Activated naive CD8-positive, alpha-beta T cell treated with anti-CD3 and anti-CD28 coated beads, Interleukin-2, amount 50 U/mL, for 16 hours (primary cell): ENCODE measurements around the gene ZDHHC23.

Source experiments
- DNase-seq: peaks from one replicate; pipeline ENCODE4 v3.0.0-alpha.2; 2020; ENCODE audit warnings: low read depth, low spot score

ZDHHC23 gene, protein sequence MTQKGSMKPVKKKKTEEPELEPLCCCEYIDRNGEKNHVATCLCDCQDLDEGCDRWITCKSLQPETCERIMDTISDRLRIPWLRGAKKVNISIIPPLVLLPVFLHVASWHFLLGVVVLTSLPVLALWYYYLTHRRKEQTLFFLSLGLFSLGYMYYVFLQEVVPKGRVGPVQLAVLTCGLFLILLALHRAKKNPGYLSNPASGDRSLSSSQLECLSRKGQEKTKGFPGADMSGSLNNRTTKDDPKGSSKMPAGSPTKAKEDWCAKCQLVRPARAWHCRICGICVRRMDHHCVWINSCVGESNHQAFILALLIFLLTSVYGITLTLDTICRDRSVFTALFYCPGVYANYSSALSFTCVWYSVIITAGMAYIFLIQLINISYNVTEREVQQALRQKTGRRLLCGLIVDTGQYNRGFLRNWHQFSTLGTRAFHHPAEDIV

GRCh38 chr3:113947372-113948014 is at the start of gene ZDHHC23:
Gene ZDHHC23 (plus strand): TSS chr3:113948013. CDS start chr3:113948803, 790 bp downstream.
- DNase-seq: no peak

DNA sequence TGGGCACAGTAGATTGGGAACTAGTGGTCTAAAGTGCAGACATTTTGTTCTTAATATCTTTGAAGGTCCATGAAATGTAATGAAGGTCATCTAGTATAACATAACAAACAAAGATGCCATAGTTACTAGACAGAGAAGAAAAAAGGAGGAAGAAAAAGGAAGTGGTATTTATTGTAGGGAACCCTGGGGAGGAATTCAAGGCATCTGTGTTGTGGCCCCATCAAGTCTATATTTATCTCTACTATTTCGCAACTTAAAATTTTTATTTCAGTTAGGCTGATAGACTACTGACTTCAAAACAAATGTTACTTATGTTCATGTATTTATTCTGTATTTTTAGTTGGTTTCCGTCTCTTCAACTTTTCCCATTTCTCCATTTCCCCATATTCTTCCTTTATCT is 48.9 kb upstream of the ZDHHC23 start:
- DNase-seq: no peak

GRCh38 chr3:113906568-113907140 is 41.2 kb upstream of the ZDHHC23 start:
- no peak for DNase-seq

DNA sequence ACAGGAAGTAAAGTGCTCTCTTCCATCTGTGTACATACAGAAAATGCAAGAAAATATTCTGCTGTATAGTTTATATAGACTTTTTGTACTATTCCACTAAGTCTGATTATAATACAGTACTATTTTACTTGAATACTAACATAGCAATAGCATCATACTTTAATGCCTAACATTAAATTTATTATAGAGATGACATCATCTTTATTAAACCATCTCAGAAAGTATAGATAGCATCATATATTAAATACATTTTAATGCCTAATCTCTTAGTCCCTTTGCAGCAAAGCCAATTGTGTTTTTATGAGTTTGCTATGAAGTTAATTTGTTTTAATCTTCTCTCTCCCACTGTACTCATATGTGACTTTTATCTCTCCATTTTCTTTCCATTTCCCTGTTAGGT is 39.7 kb upstream of the ZDHHC23 start:
- DNase-seq: no peak

GRCh38 chr3:113910966-113911365 is 36.8 kb upstream of the ZDHHC23 start:
- no peak for DNase-seq

DNA sequence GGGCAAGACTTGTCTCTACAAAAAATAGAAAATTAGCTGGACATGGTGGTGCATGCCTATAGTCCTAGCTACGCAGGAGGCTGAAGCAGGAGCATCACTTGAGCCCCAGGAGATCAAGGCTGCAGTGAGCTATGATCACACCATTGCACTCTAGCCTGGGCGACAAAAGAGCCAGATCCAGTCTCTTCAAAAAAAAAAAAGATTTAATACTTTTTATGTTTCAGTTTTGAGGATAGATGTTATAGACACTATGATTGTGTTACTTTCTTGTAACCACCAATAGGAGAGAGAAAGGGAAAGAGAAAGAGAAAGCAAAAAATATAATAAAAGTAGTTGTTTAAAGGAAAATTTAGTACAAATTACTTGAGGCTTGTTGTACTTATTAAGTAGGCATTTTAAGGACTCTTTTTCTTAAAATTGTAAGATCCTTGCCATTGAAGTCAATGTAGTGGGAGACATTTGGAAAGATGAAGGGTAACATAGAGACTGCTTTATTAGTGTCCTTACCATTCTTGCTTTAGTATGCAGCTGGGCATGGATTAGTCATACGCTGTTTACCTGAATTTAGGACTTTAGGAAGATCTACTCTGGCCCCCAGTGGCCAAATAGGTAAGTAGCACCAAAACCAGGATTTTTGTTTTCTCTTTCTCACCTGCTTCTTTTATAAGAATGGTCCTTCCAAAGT is 35.1 kb upstream of the ZDHHC23 start:
- no peak for DNase-seq

GRCh38 chr3:113914646-113915045 is 33.2 kb upstream of the ZDHHC23 start:
- no peak for DNase-seq

- no peak for DNase-seq
Measured at GRCh38 chr3:113927556-113927955, 20.3 kb upstream of the ZDHHC23 start.

DNA sequence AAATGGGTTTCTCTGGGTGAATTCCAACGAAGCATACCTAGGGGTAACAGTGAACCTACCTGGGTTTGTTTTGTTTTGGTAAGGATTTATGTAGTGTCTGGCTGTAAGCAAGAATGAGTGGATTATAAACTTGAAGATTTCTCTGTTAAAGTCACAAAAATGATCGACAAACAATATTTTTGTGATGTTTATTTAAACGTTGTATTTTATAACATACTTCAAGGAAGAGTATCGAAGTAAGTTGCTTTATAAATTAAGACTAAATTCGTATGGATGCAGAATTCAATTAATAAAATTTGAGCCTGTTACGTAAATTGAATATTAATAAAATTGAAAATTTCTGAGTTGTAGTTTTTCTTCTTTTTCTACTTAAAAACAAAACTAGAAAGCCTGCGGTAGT is 982 bp upstream of the ZDHHC23 start:
- no peak for DNase-seq

- no peak for DNase-seq
Measured at GRCh38 chr3:113948015-113948917, 453 bp downstream of the ZDHHC23 start.

GRCh38 chr3:113952921-113953320 is 5.1 kb downstream of the ZDHHC23 start:
- DNase-seq: no peak

GRCh38 chr3:113953677-113954076 is 5.9 kb downstream of the ZDHHC23 start:
- no peak for DNase-seq

DNA sequence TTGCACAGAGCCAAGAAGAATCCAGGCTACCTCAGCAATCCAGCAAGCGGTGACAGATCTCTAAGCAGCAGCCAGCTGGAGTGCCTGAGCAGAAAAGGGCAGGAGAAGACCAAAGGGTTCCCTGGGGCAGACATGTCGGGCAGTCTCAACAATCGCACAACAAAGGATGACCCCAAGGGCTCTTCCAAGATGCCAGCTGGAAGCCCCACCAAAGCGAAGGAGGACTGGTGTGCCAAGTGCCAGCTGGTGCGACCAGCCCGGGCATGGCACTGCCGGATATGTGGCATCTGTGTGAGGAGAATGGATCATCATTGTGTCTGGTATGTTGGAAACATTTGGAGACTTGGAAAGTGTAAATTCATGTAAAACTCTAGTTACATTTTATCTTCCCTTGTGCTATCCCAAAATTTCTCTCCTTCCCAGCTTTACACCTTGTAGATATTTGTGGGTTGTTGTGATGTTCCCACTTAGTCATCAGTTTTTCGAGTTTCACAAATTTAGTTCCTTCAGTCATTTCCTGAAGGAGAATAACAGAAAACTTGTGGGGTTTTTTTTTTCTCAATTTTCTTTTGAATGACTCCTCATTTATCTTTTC is 6.4 kb downstream of the ZDHHC23 start:
- DNase-seq: no peak

- DNase-seq: no peak
Measured at GRCh38 chr3:113963879-113964278, 16.1 kb downstream of the ZDHHC23 start.

DNA sequence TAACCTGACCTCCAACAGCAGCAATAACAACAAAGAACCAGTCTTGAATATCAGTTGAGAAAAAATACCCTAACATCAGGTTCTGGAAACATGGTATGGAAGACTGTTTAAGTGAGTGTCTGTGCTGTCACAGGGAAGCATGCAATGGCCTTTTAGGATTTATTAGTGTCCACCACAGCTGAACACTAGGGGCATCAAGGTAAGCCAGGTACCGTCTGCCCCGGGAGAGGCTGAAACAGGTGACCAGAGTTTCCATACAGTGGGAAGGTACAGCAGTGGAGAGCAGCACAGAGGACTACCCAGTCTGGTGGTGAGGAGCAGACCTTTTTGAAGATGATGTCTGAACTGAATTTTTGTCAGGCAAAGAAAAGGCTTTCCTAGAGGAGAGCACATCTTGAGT is 18.4 kb downstream of the ZDHHC23 start:
- DNase-seq: no peak

DNA sequence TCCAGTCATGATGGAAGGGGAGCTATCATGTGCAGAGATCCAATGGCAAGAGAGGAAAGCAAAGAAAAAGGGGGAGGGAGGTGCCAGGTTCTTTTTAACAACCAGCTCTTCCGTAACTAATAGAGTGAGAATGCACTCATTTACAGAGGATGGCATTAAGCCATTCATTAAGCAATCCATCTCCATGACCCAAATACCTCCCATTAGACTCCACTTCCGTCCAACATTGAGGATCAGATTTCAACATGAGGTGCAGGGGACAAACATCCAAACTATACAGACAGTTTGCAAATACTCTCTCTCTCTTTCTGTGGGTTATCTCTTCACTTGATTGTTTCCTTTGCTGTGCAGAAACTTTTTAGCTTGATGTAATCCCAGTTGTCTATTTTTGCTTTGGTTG is 21.2 kb downstream of the ZDHHC23 start:
- no peak for DNase-seq

DNA sequence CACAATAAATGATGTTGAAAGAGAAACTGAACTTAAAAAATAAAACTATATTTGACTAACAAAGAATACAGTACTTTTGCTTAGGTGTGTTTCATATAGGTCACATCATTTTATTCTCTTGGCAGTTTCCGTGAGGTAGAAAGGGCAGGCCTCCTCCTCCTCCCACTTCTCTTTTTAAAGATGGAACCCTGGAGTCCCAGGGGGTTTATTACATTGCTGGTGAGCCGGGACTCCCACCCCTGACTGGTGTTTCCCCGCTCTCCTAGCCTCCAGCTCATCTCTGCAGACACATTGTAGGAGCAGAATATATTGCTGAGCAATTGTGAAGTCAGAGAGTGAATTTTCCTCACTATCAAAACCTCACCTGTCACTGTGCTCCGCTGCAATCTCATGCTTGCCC is 30.0 kb downstream of the ZDHHC23 start:
- no peak for DNase-seq

DNA sequence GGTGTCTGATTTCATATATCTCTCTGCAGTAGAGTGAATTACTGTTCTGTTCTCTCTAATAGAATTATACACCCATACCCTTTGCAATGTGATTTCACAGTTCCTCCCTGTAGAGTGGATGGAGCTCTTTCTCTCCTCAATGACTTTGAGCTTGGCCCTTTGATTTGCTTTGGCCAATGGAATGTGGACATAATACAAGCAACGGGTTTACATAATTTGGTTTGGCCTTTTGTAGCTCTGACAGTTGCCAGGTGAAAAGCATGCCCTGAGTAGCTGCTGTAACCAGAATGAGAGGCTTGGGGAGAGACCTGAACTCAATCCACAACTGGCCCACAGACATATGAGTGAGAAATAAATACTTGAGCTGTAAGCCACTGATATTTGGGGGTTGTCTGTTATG is 32.1 kb downstream of the ZDHHC23 start:
- no peak for DNase-seq

DNA sequence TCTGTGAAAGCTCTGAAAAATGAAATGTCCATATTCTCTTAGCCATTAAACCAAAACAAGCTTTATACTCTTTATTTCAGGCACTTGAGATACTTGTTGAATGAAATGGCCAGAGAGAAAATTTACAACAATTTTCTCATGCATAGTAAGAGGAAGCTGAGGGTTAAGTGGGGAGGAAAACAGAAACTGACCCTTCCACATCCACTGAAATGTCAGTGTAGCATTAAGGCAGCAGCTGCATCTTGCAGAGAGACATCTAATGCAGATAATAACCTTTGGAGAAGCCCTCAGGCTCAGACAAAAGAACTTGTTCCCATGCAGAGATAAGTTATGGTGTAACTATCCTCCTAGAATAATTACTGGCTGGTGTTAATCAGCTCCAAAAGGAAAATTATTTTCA is 34.0 kb downstream of the ZDHHC23 start:
- no peak for DNase-seq

- DNase-seq: no peak
Measured at GRCh38 chr3:113983544-113983943, 35.7 kb downstream of the ZDHHC23 start.

GRCh38 chr3:113985541-113985940 is 37.7 kb downstream of the ZDHHC23 start:
- DNase-seq: no peak
